ENCODE measurements around the gene LDB3. TPM values are rescaled to one million over a fixed set of nuclear protein-coding genes. Genes with fewer than 3 reads are reported as not detected.

LDB3 gene
- total RNA-seq, 1 experiment from 2014 or later: 0.20 TPM

DNA sequence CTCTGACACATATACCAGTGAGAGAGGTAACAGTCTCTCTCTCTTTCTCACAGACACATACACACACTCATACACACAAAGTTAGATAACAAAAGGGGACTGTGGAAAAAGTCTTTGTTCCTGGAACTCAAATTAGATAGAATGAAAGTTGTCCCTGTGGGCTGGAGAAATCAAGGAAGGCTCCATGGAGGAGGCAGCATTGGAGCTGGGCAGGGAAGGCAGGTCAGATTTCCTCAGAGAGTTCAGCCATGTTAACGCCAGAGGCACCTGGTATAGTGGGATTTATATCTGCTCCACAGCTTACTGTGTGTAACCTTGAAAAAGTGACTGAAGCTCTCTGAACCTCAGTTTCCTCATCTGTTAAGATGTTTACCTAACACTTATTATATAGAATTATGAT is 38.7 kb downstream of the LDB3 start:
- POLR2A ChIA-PET: interaction anchor here (0.5 kb wide), 1 partner anchor 159 kb away, joined by 5 read pairs; no protein-coding TSS in a partner anchor

DNA sequence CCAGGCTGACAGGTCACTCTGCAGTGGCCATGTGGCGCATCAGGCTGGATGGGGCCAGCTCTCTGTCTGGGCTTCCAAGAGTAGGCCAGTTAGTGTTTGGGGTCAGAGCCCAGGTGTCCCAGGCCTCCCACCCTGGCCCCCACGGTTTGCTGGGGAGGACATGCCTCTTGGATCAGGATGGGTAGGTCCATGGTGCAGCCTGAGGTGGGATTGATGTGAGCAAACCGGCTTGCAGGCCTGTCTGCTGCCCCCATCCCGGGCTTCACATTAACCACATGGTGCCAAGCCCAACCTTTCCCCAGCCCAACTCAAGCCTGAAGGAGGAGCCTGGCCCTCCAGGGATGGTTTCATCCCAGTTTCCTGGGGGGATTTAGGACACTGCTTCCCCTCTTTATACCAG is 39.2 kb downstream of the LDB3 start:
- no peak overlapping the region for H3K4me2 ChIP-seq (ENCODE audit: low read length)
- BruUV-seq (replicated peaks): no TSS peak
- H3K9ac ChIP-seq (ENCODE audit: low read length): no peak overlapping the region
- H3K79me2 ChIP-seq (ENCODE audit: insufficient read depth, low read length): no peaks in the 10 kb centered on the region
- no peaks in the 10 kb centered on the region for H3K27me3 ChIP-seq (ENCODE audit: insufficient read depth, low read length)
- no peaks in the 10 kb centered on the region for H3K36me3 ChIP-seq (ENCODE audit: control insufficient read depth in 1 of 2, insufficient read depth in 2 of 2, low read length in 2 of 2)
- intact Hi-C loops (cut with micrococcal nuclease): no loop called here
- no peaks in the 10 kb centered on the region for H3K9me2 ChIP-seq (ENCODE audit: insufficient read depth)
- H3K27ac ChIP-seq (ENCODE audit: low read depth, low read length): no peak overlapping the region
- RAD21 ChIA-PET (ENCODE audit: low non-redundant PET in 1 of 2, low total read pairs in 2 of 2, uncharacterized antibody in 2 of 2, unreplicated experiment in 2 of 2): no interaction called here
- H3K9me3 ChIP-seq (ENCODE audit: control insufficient read depth in 1 of 2, insufficient read depth in 1 of 2, low read depth in 1 of 2, low read length in 2 of 2): no peaks in the 10 kb centered on the region
- H2AFZ ChIP-seq (ENCODE audit: low read depth, low read length, poor library complexity, severe bottlenecking): no peak overlapping the region
- H4K20me1 ChIP-seq (ENCODE audit: insufficient read depth): no peaks in the 10 kb centered on the region
- no peak overlapping the region for H3K4me3 ChIP-seq (replicated peaks in 1 of 2; ENCODE audit: low read depth in 1 of 2, low read length in 2 of 2)
- DNase-seq (ENCODE audit: low read depth, low spot score): no peak
- POLR2A ChIA-PET: interaction anchor here (0.5 kb wide), 1 partner anchor 158 kb away, joined by 5 read pairs; no protein-coding TSS in a partner anchor
- CTCF ChIA-PET: no interaction called here
- H3K4me1 ChIP-seq (ENCODE audit: control insufficient read depth in 1 of 2, insufficient read depth in 2 of 2, low read length in 2 of 2): peaks cover 6 to 17% of the 10 kb centered on the region in 2 experiments; a peak in 3 of 4 replicates
- ATAC-seq: no peak
- TF ChIP-seq RAD21 (IDR thresholded peaks at IDR 0.05; ENCODE audit: low read depth): no peak
- TF ChIP-seq SP1 (IDR thresholded peaks at IDR 0.05; ENCODE audit: low read depth): no peak
- TF ChIP-seq, protein P1, sequence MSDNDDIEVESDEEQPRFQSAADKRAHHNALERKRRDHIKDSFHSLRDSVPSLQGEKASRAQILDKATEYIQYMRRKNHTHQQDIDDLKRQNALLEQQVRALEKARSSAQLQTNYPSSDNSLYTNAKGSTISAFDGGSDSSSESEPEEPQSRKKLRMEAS (IDR thresholded peaks at IDR 0.05): no peak
- TF ChIP-seq, protein P2, sequence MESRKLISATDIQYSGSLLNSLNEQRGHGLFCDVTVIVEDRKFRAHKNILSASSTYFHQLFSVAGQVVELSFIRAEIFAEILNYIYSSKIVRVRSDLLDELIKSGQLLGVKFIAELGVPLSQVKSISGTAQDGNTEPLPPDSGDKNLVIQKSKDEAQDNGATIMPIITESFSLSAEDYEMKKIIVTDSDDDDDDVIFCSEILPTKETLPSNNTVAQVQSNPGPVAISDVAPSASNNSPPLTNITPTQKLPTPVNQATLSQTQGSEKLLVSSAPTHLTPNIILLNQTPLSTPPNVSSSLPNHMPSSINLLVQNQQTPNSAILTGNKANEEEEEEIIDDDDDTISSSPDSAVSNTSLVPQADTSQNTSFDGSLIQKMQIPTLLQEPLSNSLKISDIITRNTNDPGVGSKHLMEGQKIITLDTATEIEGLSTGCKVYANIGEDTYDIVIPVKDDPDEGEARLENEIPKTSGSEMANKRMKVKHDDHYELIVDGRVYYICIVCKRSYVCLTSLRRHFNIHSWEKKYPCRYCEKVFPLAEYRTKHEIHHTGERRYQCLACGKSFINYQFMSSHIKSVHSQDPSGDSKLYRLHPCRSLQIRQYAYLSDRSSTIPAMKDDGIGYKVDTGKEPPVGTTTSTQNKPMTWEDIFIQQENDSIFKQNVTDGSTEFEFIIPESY (IDR thresholded peaks at IDR 0.05; ENCODE audit: extremely low read depth, insufficient replicate concordance, low read length): no peak
- no peak for TF ChIP-seq FOSL1 (IDR thresholded peaks at IDR 0.05; ENCODE audit: low read depth)
- no peak for TF ChIP-seq TCF7L2 (IDR thresholded peaks at IDR 0.05; ENCODE audit: borderline replicate concordance, extremely low read depth, insufficient read depth, insufficient read length)
- no peak for TF ChIP-seq SRF (IDR thresholded peaks at IDR 0.05; ENCODE audit: low read depth)
- no peak for TF ChIP-seq EZH2 (IDR thresholded peaks at IDR 0.05)
- TF ChIP-seq ELF1 (IDR thresholded peaks at IDR 0.05; ENCODE audit: borderline replicate concordance, low read depth): no peak
- TF ChIP-seq JUND (IDR thresholded peaks at IDR 0.05): no peak
- no peak for TF ChIP-seq SIN3A (IDR thresholded peaks at IDR 0.05; ENCODE audit: low read depth)
- TF ChIP-seq, protein P3, sequence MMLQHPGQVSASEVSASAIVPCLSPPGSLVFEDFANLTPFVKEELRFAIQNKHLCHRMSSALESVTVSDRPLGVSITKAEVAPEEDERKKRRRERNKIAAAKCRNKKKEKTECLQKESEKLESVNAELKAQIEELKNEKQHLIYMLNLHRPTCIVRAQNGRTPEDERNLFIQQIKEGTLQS (IDR thresholded peaks at IDR 0.05): no peak
- no peak for TF ChIP-seq CBX3 (IDR thresholded peaks at IDR 0.05; ENCODE audit: low read depth)
- TF ChIP-seq CEBPB (IDR thresholded peaks at IDR 0.05; ENCODE audit: low read depth): no peak
- no peak for TF ChIP-seq YY1 (IDR thresholded peaks at IDR 0.05; ENCODE audit: extremely low read depth, insufficient replicate concordance, low read depth, low read length)
- TF ChIP-seq EZH2phosphoT487 (IDR thresholded peaks at IDR 0.05; ENCODE audit: borderline replicate concordance): no peak

More for the DNA sequence above, 38.7 kb downstream of the LDB3 start:
- Histone ChIP-seq H3K9me2 (ENCODE audit: insufficient read depth) (no peaks in the 10 kb centered on the region), H3K4me2 (ENCODE audit: low read length) (no peak overlapping the region), H4K20me1 (ENCODE audit: insufficient read depth) (no peaks in the 10 kb centered on the region), H2AFZ (ENCODE audit: low read depth, low read length, poor library complexity, severe bottlenecking) (no peak overlapping the region), H3K79me2 (ENCODE audit: insufficient read depth, low read length) (no peaks in the 10 kb centered on the region), H3K4me1 (ENCODE audit: control insufficient read depth in 1 of 2, insufficient read depth in 2 of 2, low read length in 2 of 2) (peaks cover 3 to 12% of the 10 kb centered on the region in 2 experiments; a peak in 2 of 4 replicates), H3K36me3 (ENCODE audit: control insufficient read depth in 1 of 2, insufficient read depth in 2 of 2, low read length in 2 of 2) (no peaks in the 10 kb centered on the region), H3K9me3 (ENCODE audit: control insufficient read depth in 1 of 2, insufficient read depth in 1 of 2, low read depth in 1 of 2, low read length in 2 of 2) (no peaks in the 10 kb centered on the region), H3K27ac (ENCODE audit: low read depth, low read length) (no peak overlapping the region), H3K27me3 (ENCODE audit: insufficient read depth, low read length) (no peaks in the 10 kb centered on the region), H3K9ac (ENCODE audit: low read length) (no peak overlapping the region), H3K4me3 (replicated peaks in 1 of 2; ENCODE audit: low read depth in 1 of 2, low read length in 2 of 2) (no peak overlapping the region)
- DNase-seq (ENCODE audit: low read depth, low spot score) (no peak), ATAC-seq (no peak)
- intact Hi-C loops (cut with micrococcal nuclease): no loop called here
- no TSS peak for BruUV-seq (replicated peaks)
- ChIA-PET CTCF (no interaction called here), RAD21 (ENCODE audit: low non-redundant PET in 1 of 2, low total read pairs in 2 of 2, uncharacterized antibody in 2 of 2, unreplicated experiment in 2 of 2) (no interaction called here)
- TF ChIP-seq JUND (IDR thresholded peaks at IDR 0.05): no peak
- TF ChIP-seq TCF7L2 (IDR thresholded peaks at IDR 0.05; ENCODE audit: borderline replicate concordance, extremely low read depth, insufficient read depth, insufficient read length): no peak
- no peak for TF ChIP-seq YY1 (IDR thresholded peaks at IDR 0.05; ENCODE audit: extremely low read depth, insufficient replicate concordance, low read depth, low read length)
- TF ChIP-seq SP1 (IDR thresholded peaks at IDR 0.05; ENCODE audit: low read depth): no peak
- no peak for TF ChIP-seq POLR2A (IDR thresholded peaks at IDR 0.05; ENCODE audit: borderline replicate concordance, extremely low read depth, insufficient read depth, insufficient read length)
- no peak for TF ChIP-seq EZH2 (IDR thresholded peaks at IDR 0.05)

Measured in HCT116 (cell line).